WTC11 (cell line): Measurements from ENCODE around the gene ZDHHC24. TPM values are rescaled to one million over a fixed set of nuclear protein-coding genes. Genes with fewer than 3 reads are reported as not detected.

ENCODE experiments used
- ATAC-seq: fragments of 200-7000 bp; cut with Tn5 transposase; 2 replicates; pipeline ENCODE4 v1.10.0; 2021; ENCODE audit warnings: mild to moderate bottlenecking, moderate library complexity
- CTCF ChIA-PET: fragments of 300-600 bp; sonication (Branson Sonifier 250); formaldehyde crosslinking; loops from one replicate; lab custom pipeline; 2021; ENCODE audit warnings: antibody characterized with exemption; lab: Charles Lee
- POLR2A ChIA-PET: fragments of 350-600 bp; sonication (Branson Sonifier 250); formaldehyde crosslinking; loops from one replicate; lab custom pipeline; 2021; ENCODE audit warnings: antibody characterized with exemption; lab: Charles Lee
- DNase-seq: peaks from one replicate; pipeline ENCODE4 v3.0.0; 2021; ENCODE audit warnings: low spot score
- H3K27ac Mint-ChIP-seq: 2 replicates; pipeline ENCODE4 v1.8.0; 2021; ENCODE audit warnings: mixed read lengths
- H3K27me3 Mint-ChIP-seq: 2 replicates; pipeline ENCODE4 v1.8.0; 2021; ENCODE audit warnings: low read depth, mild to moderate bottlenecking, moderate library complexity, mixed read lengths
- H3K36me3 Mint-ChIP-seq: 2 replicates; pipeline ENCODE4 v1.8.0; 2021; ENCODE audit warnings: mixed read lengths
- H3K4me1 Mint-ChIP-seq: 2 replicates; pipeline ENCODE4 v1.8.0; 2022; ENCODE audit warnings: mixed read lengths
- H3K4me3 Mint-ChIP-seq: 2 replicates; pipeline ENCODE4 v1.8.0; 2021; ENCODE audit warnings: mild to moderate bottlenecking, moderate library complexity, mixed read lengths
- H3K9me3 Mint-ChIP-seq: 2 replicates; pipeline ENCODE4 v1.8.0; 2021; ENCODE audit warnings: mixed read lengths
- CREM ChIP-seq: sonication (generic); formaldehyde crosslinking; IDR thresholded peaks from 2 replicates; pipeline ENCODE4 v1.8.1; 2022; ENCODE audit warnings: mild to moderate bottlenecking, missing genetic modification reagents, moderate library complexity
- ELF4 ChIP-seq: sonication (generic); formaldehyde crosslinking; IDR thresholded peaks from 2 replicates; pipeline ENCODE4 v1.8.1; 2022; ENCODE audit warnings: low read depth, mild to moderate bottlenecking, moderate library complexity, missing genetic modification reagents
- TCF7 ChIP-seq: sonication (generic); formaldehyde crosslinking; IDR thresholded peaks from 2 replicates; pipeline ENCODE4 v1.8.0; 2022; ENCODE audit warnings: mild to moderate bottlenecking, low read depth, missing genetic modification reagents, moderate library complexity
- TP53 ChIP-seq: sonication (generic); formaldehyde crosslinking; IDR thresholded peaks from 2 replicates; pipeline ENCODE4 v1.8.1; 2023; ENCODE audit warnings: mild to moderate bottlenecking, missing genetic modification reagents
- USF1 ChIP-seq: sonication (generic); formaldehyde crosslinking; IDR thresholded peaks from 2 replicates; pipeline ENCODE4 v1.8.0; 2022; ENCODE audit warnings: mild to moderate bottlenecking, missing genetic modification reagents
- USF2 ChIP-seq: sonication (generic); formaldehyde crosslinking; IDR thresholded peaks from 2 replicates; pipeline ENCODE4 v1.8.1; 2023; ENCODE audit warnings: mild to moderate bottlenecking, missing genetic modification reagents, moderate library complexity
- ZNF121 ChIP-seq: sonication (generic); formaldehyde crosslinking; IDR thresholded peaks from 2 replicates; pipeline ENCODE4 v1.8.0; 2023; ENCODE audit warnings: missing genetic modification reagents
- ZNF219 ChIP-seq: sonication (generic); formaldehyde crosslinking; IDR thresholded peaks from 2 replicates; pipeline ENCODE4 v1.8.0; 2023; ENCODE audit warnings: missing genetic modification reagents, mild to moderate bottlenecking, borderline replicate concordance
- ZNF317 ChIP-seq: sonication (generic); formaldehyde crosslinking; IDR thresholded peaks from 2 replicates; pipeline ENCODE4 v1.8.1; 2023; ENCODE audit warnings: low read depth, mild to moderate bottlenecking, moderate library complexity, missing genetic modification reagents, borderline replicate concordance
- ZNF416 ChIP-seq: fragments of 250-450 bp; sonication (Bioruptor Pico); IDR thresholded peaks from 2 replicates; pipeline ENCODE4 v1.9.0; 2021; ENCODE audit warnings: mild to moderate bottlenecking, inconsistent platforms
- ZSCAN18 ChIP-seq: fragments of 250-450 bp; sonication (Bioruptor Pico); IDR thresholded peaks from 2 replicates; pipeline ENCODE4 v2.1.2; 2022; ENCODE audit warnings: mild to moderate bottlenecking, moderate library complexity
- total RNA-seq: library from RNA; stranded (reverse); gene quantifications from 3 replicates; pipeline ENCODE4 v1.2.3, GENCODE V29; 2021

ZDHHC24 gene
- total RNA-seq, 1 experiment from 2014 or later: 14.8 TPM

- TF ChIP-seq ZNF317 (CRISPR knock-in tag) (no peak), ZNF219 (CRISPR knock-in tag) (no peak), ZSCAN18 (CRISPR knock-in tag) (no peak), ZNF121 (CRISPR knock-in tag) (no peak), TCF7 (CRISPR knock-in tag) (no peak), CREM (CRISPR knock-in tag) (no peak)
These were observed 73.8 kb downstream of the ZDHHC24 start (continued) for GRCh38 chr11:66472054-66472453.

- Mint-ChIP-seq H3K36me3 (peaks cover 2% of the 10 kb centered on the region; the same call in 1 of the 2 replicates), H3K27ac (no peak overlapping the region), H3K4me1 (peaks cover 27% of the 10 kb centered on the region), H3K4me3 (no peak overlapping the region), H3K27me3 (no peaks in the 10 kb centered on the region; the same call in 1 of the 2 replicates), H3K9me3 (no peaks in the 10 kb centered on the region)
- TF ChIP-seq ZNF317 (CRISPR knock-in tag): no peak
- no peak for TF ChIP-seq ZNF416 (CRISPR knock-in tag)
- TF ChIP-seq ELF4 (CRISPR knock-in tag): no peak
- TF ChIP-seq CREM (CRISPR knock-in tag): no peak
- no peak for TF ChIP-seq USF1 (CRISPR knock-in tag)
- no peak for TF ChIP-seq TP53 (CRISPR knock-in tag)
- TF ChIP-seq USF2: no peak
- TF ChIP-seq TCF7 (CRISPR knock-in tag): no peak
- ATAC-seq (no peak), DNase-seq (no peak)
- ChIA-PET CTCF (interaction anchor here (1.4 to 2.9 kb wide), 3 partner anchors 9 to 32 kb away, joined by 3 to 13 read pairs (median 6); partner anchors contain the start of genes DPP3 and MRPL11), POLR2A (interaction anchor here (2.8 kb wide), 1 partner anchor 9 kb away, joined by 8 read pairs; the partner anchor contains the start of gene DPP3)
These were observed 74.7 kb downstream of the ZDHHC24 start for GRCh38 chr11:66471142-66471541.

Other genes starting within 250 kb of the ZDHHC24 start
- 2.6 to 2.8 TPM (median 2.7 TPM) in 3 replicates for gene CD248, start 229.0 kb downstream of the ZDHHC24 start, total RNA-seq
- gene RIN1, start 209.6 kb downstream of the ZDHHC24 start, total RNA-seq: 4.7 to 5.5 TPM (median 5.0 TPM) in 3 replicates
- 37.0 to 44.5 TPM (median 40.8 TPM) in 3 replicates for gene BRMS1, start 200.9 kb downstream of the ZDHHC24 start, total RNA-seq
- 34.1 to 37.0 TPM (median 36.3 TPM) in 3 replicates for gene B4GAT1, start 198.4 kb downstream of the ZDHHC24 start, total RNA-seq
- 30.2 to 36.6 TPM (median 35.3 TPM) in 3 replicates for gene SLC29A2, start 174.3 kb downstream of the ZDHHC24 start, total RNA-seq
- 0.27 to 0.79 TPM (median 0.44 TPM) in 3 replicates for gene NPAS4, start 125.0 kb downstream of the ZDHHC24 start, total RNA-seq
- gene MRPL11, start 107.2 kb downstream of the ZDHHC24 start, total RNA-seq: 131 to 137 TPM (median 135 TPM) in 3 replicates
- gene PELI3, start 79.1 kb downstream of the ZDHHC24 start, total RNA-seq: 6.7 to 7.8 TPM (median 6.8 TPM) in 3 replicates
- gene DPP3, start 65.6 kb downstream of the ZDHHC24 start, total RNA-seq: 77.0 to 86.7 TPM (median 83.4 TPM) in 3 replicates
- 22.9 to 26.8 TPM (median 24.1 TPM) in 3 replicates for gene BBS1, start 35.4 kb downstream of the ZDHHC24 start, total RNA-seq
- 18.5 to 20.4 TPM (median 19.2 TPM) in 3 replicates for gene ACTN3, start 855 bp upstream of the ZDHHC24 start, total RNA-seq
- gene CTSF, start 22.6 kb upstream of the ZDHHC24 start, total RNA-seq: 4.4 to 4.9 TPM (median 4.7 TPM) in 3 replicates
- 0.71 to 0.85 TPM (median 0.80 TPM) in 3 replicates for gene CCDC87, start 47.0 kb upstream of the ZDHHC24 start, total RNA-seq
- gene CCS, start 47.1 kb upstream of the ZDHHC24 start, total RNA-seq: 35.9 to 47.3 TPM (median 41.7 TPM) in 3 replicates
- 92.0 to 146 TPM (median 137 TPM) in 3 replicates for gene RBM14, start 70.6 kb upstream of the ZDHHC24 start, total RNA-seq
- 144 to 163 TPM (median 154 TPM) in 3 replicates for gene RBM4, start 92.7 kb upstream of the ZDHHC24 start, total RNA-seq
- gene RBM4B, start 131.8 kb upstream of the ZDHHC24 start, total RNA-seq: 14.1 to 21.3 TPM (median 20.3 TPM) in 3 replicates
- gene SPTBN2, start 183.2 kb upstream of the ZDHHC24 start, total RNA-seq: 34.9 to 40.7 TPM (median 38.9 TPM) in 3 replicates